ENCODE measurements around the gene MREG.
"Not testable (repeated sequence)": the region's sequence is repeated elsewhere in the genome, so short reads cannot be mapped to it uniquely, and the experiment has no call there.

MREG gene

DNA sequence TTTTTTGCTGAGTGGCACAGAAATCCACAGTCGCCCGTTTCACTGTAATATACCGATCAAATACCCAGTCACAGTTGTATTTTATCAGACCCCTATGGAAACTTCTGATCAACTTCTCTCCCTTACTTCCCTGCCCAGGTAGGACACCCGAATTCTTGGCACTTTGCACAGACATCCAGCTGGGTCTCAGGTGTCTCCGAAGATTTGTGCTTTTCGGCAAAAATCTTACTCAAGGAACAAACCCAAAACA is 596 bp downstream of the MREG start:
- Histone ChIP-seq H3K4me3 (ENCODE audit: low read depth, low read length, poor library complexity, severe bottlenecking) (peak overlapping the region; percentile 66), H3K4me1 (ENCODE audit: insufficient read depth, low read length, severe bottlenecking) (peaks cover 45% of the 10 kb centered on the region), H3K79me2 (ENCODE audit: insufficient read depth, low read length) (no peaks in the 10 kb centered on the region), H3K9me3 (ENCODE audit: low read length) (no peaks in the 10 kb centered on the region), H3K27me3 (ENCODE audit: insufficient read depth, low read length) (no peaks in the 10 kb centered on the region), H3K4me2 (ENCODE audit: low read length) (peak overlapping the region; percentile 74), H3F3A (ENCODE audit: insufficient read depth, low read length) (no peaks in the 10 kb centered on the region), H3K36me3 (ENCODE audit: insufficient read depth, low read length) (no peaks in the 10 kb centered on the region), H2AFZ (ENCODE audit: low read length) (no peak overlapping the region), H4K20me1 (ENCODE audit: insufficient read depth, low read length) (no peaks in the 10 kb centered on the region), H3K27ac (ENCODE audit: low read depth, low read length, poor library complexity, severe bottlenecking) (no peak overlapping the region), H3K9me2 (ENCODE audit: low read depth, low read length) (no peaks in the 10 kb centered on the region), H3K9ac (ENCODE audit: low read length) (peak overlapping the region; percentile 60)
- no peak for TF ChIP-seq EZH2 (IDR thresholded peaks at IDR 0.05; ENCODE audit: borderline replicate concordance, low read length)
- TF ChIP-seq, protein P1, sequence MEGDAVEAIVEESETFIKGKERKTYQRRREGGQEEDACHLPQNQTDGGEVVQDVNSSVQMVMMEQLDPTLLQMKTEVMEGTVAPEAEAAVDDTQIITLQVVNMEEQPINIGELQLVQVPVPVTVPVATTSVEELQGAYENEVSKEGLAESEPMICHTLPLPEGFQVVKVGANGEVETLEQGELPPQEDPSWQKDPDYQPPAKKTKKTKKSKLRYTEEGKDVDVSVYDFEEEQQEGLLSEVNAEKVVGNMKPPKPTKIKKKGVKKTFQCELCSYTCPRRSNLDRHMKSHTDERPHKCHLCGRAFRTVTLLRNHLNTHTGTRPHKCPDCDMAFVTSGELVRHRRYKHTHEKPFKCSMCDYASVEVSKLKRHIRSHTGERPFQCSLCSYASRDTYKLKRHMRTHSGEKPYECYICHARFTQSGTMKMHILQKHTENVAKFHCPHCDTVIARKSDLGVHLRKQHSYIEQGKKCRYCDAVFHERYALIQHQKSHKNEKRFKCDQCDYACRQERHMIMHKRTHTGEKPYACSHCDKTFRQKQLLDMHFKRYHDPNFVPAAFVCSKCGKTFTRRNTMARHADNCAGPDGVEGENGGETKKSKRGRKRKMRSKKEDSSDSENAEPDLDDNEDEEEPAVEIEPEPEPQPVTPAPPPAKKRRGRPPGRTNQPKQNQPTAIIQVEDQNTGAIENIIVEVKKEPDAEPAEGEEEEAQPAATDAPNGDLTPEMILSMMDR (IDR thresholded peaks at IDR 0.05; ENCODE audit: low read length): no peak

DNA sequence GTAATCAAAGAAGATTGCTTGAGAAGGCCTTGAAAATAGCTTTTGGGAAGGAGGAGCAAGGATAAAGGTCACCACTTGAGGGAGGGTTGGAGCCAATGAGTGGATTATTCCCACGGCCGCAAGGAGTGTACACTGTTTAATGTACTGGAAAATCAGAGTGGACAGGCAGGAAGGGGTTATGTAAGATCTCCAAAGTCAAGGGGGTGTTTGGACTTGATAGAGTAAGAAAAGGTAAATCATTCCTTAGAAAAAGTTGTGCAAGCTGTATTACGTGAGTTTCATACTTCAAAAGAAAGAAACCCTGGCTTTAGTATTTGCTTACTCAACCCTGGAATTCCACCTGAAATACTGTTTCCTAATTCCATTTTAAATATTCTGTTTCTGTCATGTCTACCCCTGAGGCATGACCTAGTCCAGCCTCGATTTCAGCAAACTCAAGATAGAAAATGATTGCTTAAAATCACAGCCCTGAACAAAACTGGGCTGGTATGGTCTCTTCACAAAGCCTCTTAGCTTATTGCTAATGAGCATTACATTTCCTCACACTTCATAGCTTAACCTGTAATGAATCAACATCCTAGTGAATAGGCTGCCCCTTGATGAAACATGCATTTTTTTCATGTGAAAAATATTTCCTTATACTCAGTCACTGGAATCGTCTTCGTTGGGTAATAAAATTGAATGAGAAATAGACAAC is 1.1 kb downstream of the MREG start:
- H4K20me1 ChIP-seq (ENCODE audit: insufficient read depth, low read length): no peaks in the 10 kb centered on the region
- H3K4me3 ChIP-seq (ENCODE audit: low read depth, low read length, poor library complexity, severe bottlenecking): peak overlapping the region; percentile 66
- no peaks in the 10 kb centered on the region for H3K79me2 ChIP-seq (ENCODE audit: insufficient read depth, low read length)
- H3K27me3 ChIP-seq (ENCODE audit: insufficient read depth, low read length): no peaks in the 10 kb centered on the region
- H2AFZ ChIP-seq (ENCODE audit: low read length): no peak overlapping the region
- no peaks in the 10 kb centered on the region for H3F3A ChIP-seq (ENCODE audit: insufficient read depth, low read length)
- H3K9me2 ChIP-seq (ENCODE audit: low read depth, low read length): no peaks in the 10 kb centered on the region
- no peak for TF ChIP-seq EZH2 (IDR thresholded peaks at IDR 0.05; ENCODE audit: borderline replicate concordance, low read length)
- TF ChIP-seq, protein P1 (IDR thresholded peaks at IDR 0.05; ENCODE audit: low read length): no peak
- peaks cover 40% of the 10 kb centered on the region for H3K4me1 ChIP-seq (ENCODE audit: insufficient read depth, low read length, severe bottlenecking)
- no peaks in the 10 kb centered on the region for H3K36me3 ChIP-seq (ENCODE audit: insufficient read depth, low read length)
- no peaks in the 10 kb centered on the region for H3K9me3 ChIP-seq (ENCODE audit: low read length)
- peak overlapping the region; percentile 74 for H3K4me2 ChIP-seq (ENCODE audit: low read length)
- peak overlapping the region; percentile 60 for H3K9ac ChIP-seq (ENCODE audit: low read length)
- no peak overlapping the region for H3K27ac ChIP-seq (ENCODE audit: low read depth, low read length, poor library complexity, severe bottlenecking)

DNA sequence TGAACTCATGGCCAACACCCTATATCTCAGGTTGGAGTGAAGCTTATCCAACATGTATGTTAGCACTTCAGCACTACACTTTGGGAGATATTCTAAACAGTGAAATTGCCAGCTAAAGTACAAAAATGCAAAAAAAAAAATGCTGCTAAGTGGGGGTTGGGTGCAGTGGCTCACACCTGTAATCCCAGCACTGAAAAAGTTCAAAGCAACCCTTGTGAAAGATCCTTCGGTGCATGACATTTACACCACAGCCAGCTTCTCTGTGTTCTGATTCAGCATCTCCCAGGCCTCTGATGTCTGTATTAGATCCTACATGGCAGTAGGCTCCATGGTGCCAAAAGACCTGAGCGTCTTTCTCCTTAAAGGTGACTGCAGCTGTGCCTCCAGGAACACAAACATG is 4.1 kb downstream of the MREG start:
- H3F3A ChIP-seq (ENCODE audit: insufficient read depth, low read length); H3K36me3 ChIP-seq (ENCODE audit: insufficient read depth, low read length); H3K4me2 ChIP-seq (ENCODE audit: low read length); H3K9me2 ChIP-seq (ENCODE audit: low read depth, low read length); H3K27me3 ChIP-seq (ENCODE audit: insufficient read depth, low read length); H3K9me3 ChIP-seq (ENCODE audit: low read length); H3K4me3 ChIP-seq (ENCODE audit: low read depth, low read length, poor library complexity, severe bottlenecking); H2AFZ ChIP-seq (ENCODE audit: low read length); H3K27ac ChIP-seq (ENCODE audit: low read depth, low read length, poor library complexity, severe bottlenecking); H3K9ac ChIP-seq (ENCODE audit: low read length); H3K79me2 ChIP-seq (ENCODE audit: insufficient read depth, low read length); H4K20me1 ChIP-seq (ENCODE audit: insufficient read depth, low read length): not testable (repeated sequence)
- H3K4me1 ChIP-seq (ENCODE audit: insufficient read depth, low read length, severe bottlenecking): peaks cover 19% of the 10 kb centered on the region

DNA sequence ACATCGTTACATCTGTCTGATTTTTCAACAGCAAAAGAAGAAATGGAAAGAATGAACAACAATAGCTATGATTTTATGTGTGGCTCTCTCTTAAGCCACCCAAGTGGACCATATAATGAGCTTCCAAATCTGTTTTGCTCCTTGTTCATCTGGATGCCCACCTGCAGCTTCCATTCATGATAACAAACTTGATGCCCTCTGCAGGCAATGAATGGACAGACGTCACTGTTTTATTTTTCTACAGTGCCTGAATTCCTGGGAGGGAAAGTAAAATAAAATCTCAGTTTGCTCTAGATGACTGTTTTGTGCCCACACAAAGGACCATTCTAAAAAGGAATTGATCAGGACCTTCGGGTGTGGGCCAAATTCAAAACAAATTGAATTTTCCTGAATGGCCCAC is 5.0 kb downstream of the MREG start:
- peaks cover 13% of the 10 kb centered on the region for H3K4me1 ChIP-seq (ENCODE audit: insufficient read depth, low read length, severe bottlenecking)
- no peaks in the 10 kb centered on the region for H3K9me3 ChIP-seq (ENCODE audit: low read length)
- H3K79me2 ChIP-seq (ENCODE audit: insufficient read depth, low read length): no peaks in the 10 kb centered on the region
- no peaks in the 10 kb centered on the region for H3K36me3 ChIP-seq (ENCODE audit: insufficient read depth, low read length)
- no peak overlapping the region for H3K9ac ChIP-seq (ENCODE audit: low read length)
- no peak overlapping the region for H3K4me3 ChIP-seq (ENCODE audit: low read depth, low read length, poor library complexity, severe bottlenecking)
- no peaks in the 10 kb centered on the region for H3K27me3 ChIP-seq (ENCODE audit: insufficient read depth, low read length)
- no peaks in the 10 kb centered on the region for H3K9me2 ChIP-seq (ENCODE audit: low read depth, low read length)
- H3K27ac ChIP-seq (ENCODE audit: low read depth, low read length, poor library complexity, severe bottlenecking): no peak overlapping the region
- H4K20me1 ChIP-seq (ENCODE audit: insufficient read depth, low read length): no peaks in the 10 kb centered on the region
- TF ChIP-seq EZH2 (IDR thresholded peaks at IDR 0.05; ENCODE audit: borderline replicate concordance, low read length): no peak
- TF ChIP-seq, protein P1 (IDR thresholded peaks at IDR 0.05; ENCODE audit: low read length): 0 out of 2 replicates have a peak, but pooled peaks have one; percentile 8
- H2AFZ ChIP-seq (ENCODE audit: low read length): no peak overlapping the region
- no peak overlapping the region for H3K4me2 ChIP-seq (ENCODE audit: low read length)
- no peaks in the 10 kb centered on the region for H3F3A ChIP-seq (ENCODE audit: insufficient read depth, low read length)
